H9 (cell line): ENCODE data around the gene HUS1B. TPM values are rescaled to one million over a fixed set of nuclear protein-coding genes. Genes with fewer than 3 reads are reported as not detected.
A peak's percentile ranks its signal among the peaks of the same experiment; 100 is the strongest.

Experiments used
- DNase-seq: peaks from one replicate; pipeline ENCODE4 v3.0.0-alpha.2; 2017
- H2AFZ ChIP-seq: one replicate; pipeline ENCODE4 v1.6.1; 2013; ENCODE audit warnings: mild to moderate bottlenecking, low read length, control low read depth, moderate library complexity
- H2AK5ac ChIP-seq: 2 replicates; pipeline ENCODE4 v1.6.1; 2013; ENCODE audit warnings: low read length, control low read depth, mixed read lengths; ENCODE audit not compliant: insufficient read length
- H2BK120ac ChIP-seq: one replicate; pipeline ENCODE4 v1.6.1; 2013; ENCODE audit warnings: low read depth, mild to moderate bottlenecking, low read length, control low read depth, inconsistent platforms; ENCODE audit not compliant: poor library complexity, severe bottlenecking
- H2BK12ac ChIP-seq: 2 replicates; pipeline ENCODE4 v1.6.1; 2013; ENCODE audit warnings: low read length, control low read depth, mixed read lengths, low read depth; ENCODE audit not compliant: insufficient read length
- H2BK15ac ChIP-seq: 2 replicates; pipeline ENCODE4 v1.6.1; 2013; ENCODE audit warnings: low read depth, low read length, control low read depth
- H2BK20ac ChIP-seq: one replicate; pipeline ENCODE4 v1.6.1; 2013; ENCODE audit warnings: low read depth, mild to moderate bottlenecking, low read length, control low read depth, inconsistent platforms; ENCODE audit not compliant: poor library complexity, severe bottlenecking
- H2BK5ac ChIP-seq: 2 replicates; pipeline ENCODE4 v1.6.1; 2013; ENCODE audit warnings: low read length, control low read depth, mixed read lengths; ENCODE audit not compliant: insufficient read length
- H3K14ac ChIP-seq: 2 replicates; pipeline ENCODE4 v1.6.1; 2013; ENCODE audit warnings: low read length, control low read depth; ENCODE audit not compliant: insufficient read depth
- H3K18ac ChIP-seq: 2 replicates; pipeline ENCODE4 v1.6.1; 2013; ENCODE audit warnings: low read depth, mild to moderate bottlenecking, mixed read lengths, low read length, control low read depth; ENCODE audit not compliant: insufficient read length
- H3K23ac ChIP-seq: 2 replicates; pipeline ENCODE4 v1.6.1; 2013; ENCODE audit warnings: low read length, control low read depth, mixed read lengths, low read depth; ENCODE audit not compliant: insufficient read length
- H3K23me2 ChIP-seq: 2 replicates; pipeline ENCODE4 v1.6.1; 2013; ENCODE audit warnings: low read depth, mild to moderate bottlenecking, mixed read lengths, low read length, control low read depth; ENCODE audit not compliant: insufficient read length, poor library complexity, severe bottlenecking
- H3K27ac ChIP-seq: 2 replicates; pipeline ENCODE4 v1.5.1; 2013; ENCODE audit warnings: low read length, control low read depth, mixed read lengths, low read depth; ENCODE audit not compliant: insufficient read length
- H3K27me3 ChIP-seq: 2 replicates; pipeline ENCODE4 v1.6.1; 2013; ENCODE audit warnings: low read length, control low read depth, inconsistent platforms; ENCODE audit not compliant: insufficient read depth
- H3K4ac ChIP-seq: 2 replicates; pipeline ENCODE4 v1.6.1; 2013; ENCODE audit warnings: low read depth, mild to moderate bottlenecking, control low read depth, inconsistent platforms, low read length, moderate library complexity
- H3K4me1 ChIP-seq: 2 replicates; pipeline ENCODE4 v1.6.1; 2013; ENCODE audit warnings: low read length, control low read depth, inconsistent platforms; ENCODE audit not compliant: insufficient read depth
- H3K4me2 ChIP-seq: 2 replicates; pipeline ENCODE4 v1.6.1; 2013; ENCODE audit warnings: low read length, control low read depth, mixed read lengths; ENCODE audit not compliant: insufficient read length, insufficient read depth
- H3K56ac ChIP-seq: 2 replicates; pipeline ENCODE4 v1.6.1; 2013; ENCODE audit warnings: low read depth, mild to moderate bottlenecking, mixed read lengths, low read length, control low read depth; ENCODE audit not compliant: insufficient read length
- H3K79me1 ChIP-seq: 2 replicates; pipeline ENCODE4 v1.6.1; 2013; ENCODE audit warnings: low read depth, mild to moderate bottlenecking, moderate library complexity, low read length, control low read depth, inconsistent platforms; ENCODE audit not compliant: insufficient read depth, poor library complexity, severe bottlenecking
- H3K79me2 ChIP-seq: 2 replicates; pipeline ENCODE4 v1.6.1; 2013; ENCODE audit warnings: low read length, control low read depth, inconsistent platforms; ENCODE audit not compliant: insufficient read depth
- H3K9ac ChIP-seq: 2 replicates; pipeline ENCODE4 v1.6.1; 2013; ENCODE audit warnings: low read length, control low read depth, mixed read lengths; ENCODE audit not compliant: insufficient read length; ENCODE audit errors: extremely low read depth
- H3K9me3 ChIP-seq: one replicate; pipeline ENCODE4 v1.6.1; 2013; ENCODE audit warnings: low read depth, low read length, inconsistent platforms; ENCODE audit not compliant: control insufficient read depth
- H3T11ph ChIP-seq: one replicate; pipeline ENCODE4 v1.6.1; 2013; ENCODE audit warnings: mild to moderate bottlenecking, low read length, control low read depth, inconsistent platforms
- H4K20me1 ChIP-seq: one replicate; pipeline ENCODE4 v1.6.1; 2013; ENCODE audit not compliant: control insufficient read depth, insufficient read length, insufficient read depth
- H4K5ac ChIP-seq: 2 replicates; pipeline ENCODE4 v1.6.1; 2013; ENCODE audit warnings: low read depth, mild to moderate bottlenecking, mixed read lengths, low read length, control low read depth; ENCODE audit not compliant: insufficient read length
- H4K8ac ChIP-seq: replicated peaks from 2 replicates; pipeline ENCODE4 v1.6.1; 2013; ENCODE audit warnings: low read length, control low read depth, mixed read lengths, low read depth; ENCODE audit not compliant: insufficient read length
- H4K91ac ChIP-seq: 2 replicates; pipeline ENCODE4 v1.6.1; 2013; ENCODE audit warnings: low read depth, mild to moderate bottlenecking, moderate library complexity, mixed read lengths, low read length, control low read depth; ENCODE audit not compliant: insufficient read length
- H3K27ac Mint-ChIP-seq, 3 experiments: 2 replicates in 2 of 3; 3 replicates in 1 of 3; pipeline ENCODE4 v1.8.0; 2020 to 2021; ENCODE audit warnings: mixed read lengths in 3 of 3, mild to moderate bottlenecking in 1 of 3, moderate library complexity in 1 of 3
- H3K27me3 Mint-ChIP-seq: 2 replicates; pipeline ENCODE4 v1.8.0; 2021; ENCODE audit warnings: low read depth, mild to moderate bottlenecking, moderate library complexity, mixed read lengths
- H3K36me3 Mint-ChIP-seq, 3 experiments: 2 replicates in 2 of 3; 3 replicates in 1 of 3; pipeline ENCODE4 v1.8.0; 2020 to 2021; ENCODE audit warnings: low read depth in 3 of 3, mixed read lengths in 3 of 3; ENCODE audit not compliant: insufficient read depth in 1 of 3
- H3K4me1 Mint-ChIP-seq, 2 experiments: 2 replicates each; pipeline ENCODE4 v1.8.0; 2020; ENCODE audit warnings: mixed read lengths in 2 of 2
- H3K4me3 Mint-ChIP-seq, 2 experiments: 2 replicates in 1 of 2; 3 replicates in 1 of 2; pipeline ENCODE4 v1.8.0; 2020 to 2021; ENCODE audit warnings: mild to moderate bottlenecking in 2 of 2, mixed read lengths in 2 of 2, moderate library complexity in 1 of 2
- H3K9me3 Mint-ChIP-seq, 2 experiments: 2 replicates in 1 of 2; 3 replicates in 1 of 2; pipeline ENCODE4 v1.8.0; 2020; ENCODE audit warnings: mild to moderate bottlenecking in 2 of 2, mixed read lengths in 2 of 2, moderate library complexity in 1 of 2
- WGBS: extraction: QIAGEN DNeasy Blood & Tissue Kit; methylation state at CpG from one replicate; pipeline ENCODE4 v1.1.7; 2013; ENCODE audit warnings: missing lambda C conversion rate, low lambda C conversion rate, mixed read lengths; ENCODE audit not compliant: insufficient read length; ENCODE audit errors: extremely low coverage; 5-methylcytosine and 5-hydroxymethylcytosine counted together
- total RNA-seq: library from RNA; stranded (reverse); gene quantifications from 2 replicates; pipeline ENCODE4 v1.2.1, GENCODE V29; 2021
- TF ChIP-seq, protein P1 (sequence below): fragments of 200-600 bp; sonication (generic); conservative IDR thresholded peaks from 3 replicates; pipeline ENCODE4 v1.8.0; 2021; ENCODE audit warnings: antibody characterized with exemption, mild to moderate bottlenecking

Gene HUS1B
- total RNA-seq, 1 experiment from 2014 or later, result 0.96 TPM

DNA sequence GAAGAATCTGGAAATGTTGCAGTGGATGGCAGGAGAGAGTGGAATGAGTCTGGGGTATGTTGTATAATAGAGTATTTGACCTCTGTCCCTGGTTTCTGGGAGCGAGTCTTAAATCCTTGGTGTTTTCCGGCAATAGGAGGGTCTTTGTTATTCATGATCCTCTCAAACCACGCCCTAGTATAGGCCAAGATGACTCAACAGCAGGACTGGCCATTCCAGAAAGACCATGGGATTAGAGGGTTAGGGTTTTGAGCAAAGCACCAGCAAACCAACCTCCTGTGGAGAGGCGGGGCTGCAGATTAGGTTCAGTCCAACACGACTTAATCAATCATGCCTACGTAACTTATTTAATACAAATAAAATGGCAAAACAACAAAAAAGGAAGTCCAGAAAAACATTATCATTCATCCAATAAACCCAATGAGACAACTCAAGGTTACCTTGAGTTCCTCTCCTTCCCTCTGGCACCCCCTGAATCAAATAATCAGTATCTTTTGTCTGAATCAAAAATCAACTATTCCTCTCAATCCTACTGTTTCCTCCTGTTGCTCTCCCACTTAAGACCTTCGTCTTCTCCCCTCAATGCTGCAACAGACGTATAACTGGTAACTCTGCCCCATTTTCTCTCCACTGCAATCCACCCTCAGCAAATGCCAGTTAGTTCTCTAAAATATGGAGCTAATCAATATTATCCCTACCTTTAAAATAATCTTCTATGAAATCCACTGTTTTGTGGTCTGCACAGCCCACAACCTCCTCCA, 15.5 kb downstream of the HUS1B start:
- Histone ChIP-seq H3K79me2 (peaks cover 4% of the 10 kb centered on the region; the same call in 1 of the 2 replicates), H4K91ac (no peak overlapping the region), H3K4me1 (peaks cover 4% of the 10 kb centered on the region; the same call in 1 of the 2 replicates), H3K4me2 (no peak overlapping the region), H3K23me2 (no peaks in the 10 kb centered on the region), H3K9ac (no peak overlapping the region), H3K14ac (no peak overlapping the region), H3K4ac (no peak overlapping the region), H4K5ac (no peak overlapping the region), H2BK5ac (no peak overlapping the region), H3K79me1 (no peaks in the 10 kb centered on the region), H4K20me1 (no peaks in the 10 kb centered on the region), H3K27me3 (no peaks in the 10 kb centered on the region), H2BK12ac (no peak overlapping the region), H2BK20ac (no peak overlapping the region), H3K27ac (no peak overlapping the region), H3K56ac (no peak overlapping the region), H3K18ac (no peak overlapping the region), H3K9me3 (no peaks in the 10 kb centered on the region), H2AFZ (no peak overlapping the region), H4K8ac (no peak overlapping the region), H2BK120ac (no peak overlapping the region), H3T11ph (no peak overlapping the region), H2BK15ac (no peak overlapping the region), H2AK5ac (no peak overlapping the region), H3K23ac (no peak overlapping the region)
- Mint-ChIP-seq H3K27me3 (no peaks in the 10 kb centered on the region; the same call in 1 of the 2 replicates), H3K4me1 (peaks cover 31 to 33% of the 10 kb centered on the region in 2 experiments), H3K36me3 (peaks cover 4 to 27% (median 9%) of the 10 kb centered on the region in 3 experiments; a peak in 6 of 7 replicates), H3K27ac (peak overlapping the region; percentile 4 to 38 (median 9); a peak in 2 of 7 replicates), H3K9me3 (peaks cover 6 to 14% of the 10 kb centered on the region in 2 experiments), H3K4me3 (no peak overlapping the region; a peak in 1 of 5 replicates)
- DNase-seq, result no peak
- TF ChIP-seq, protein P1, sequence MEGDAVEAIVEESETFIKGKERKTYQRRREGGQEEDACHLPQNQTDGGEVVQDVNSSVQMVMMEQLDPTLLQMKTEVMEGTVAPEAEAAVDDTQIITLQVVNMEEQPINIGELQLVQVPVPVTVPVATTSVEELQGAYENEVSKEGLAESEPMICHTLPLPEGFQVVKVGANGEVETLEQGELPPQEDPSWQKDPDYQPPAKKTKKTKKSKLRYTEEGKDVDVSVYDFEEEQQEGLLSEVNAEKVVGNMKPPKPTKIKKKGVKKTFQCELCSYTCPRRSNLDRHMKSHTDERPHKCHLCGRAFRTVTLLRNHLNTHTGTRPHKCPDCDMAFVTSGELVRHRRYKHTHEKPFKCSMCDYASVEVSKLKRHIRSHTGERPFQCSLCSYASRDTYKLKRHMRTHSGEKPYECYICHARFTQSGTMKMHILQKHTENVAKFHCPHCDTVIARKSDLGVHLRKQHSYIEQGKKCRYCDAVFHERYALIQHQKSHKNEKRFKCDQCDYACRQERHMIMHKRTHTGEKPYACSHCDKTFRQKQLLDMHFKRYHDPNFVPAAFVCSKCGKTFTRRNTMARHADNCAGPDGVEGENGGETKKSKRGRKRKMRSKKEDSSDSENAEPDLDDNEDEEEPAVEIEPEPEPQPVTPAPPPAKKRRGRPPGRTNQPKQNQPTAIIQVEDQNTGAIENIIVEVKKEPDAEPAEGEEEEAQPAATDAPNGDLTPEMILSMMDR, result no peak
- WGBS, result no CpG with 5 or more reads among the region's 8 CpGs
